Measurements from ENCODE around the gene ANKS1A. TPM values are rescaled to one million over a fixed set of nuclear protein-coding genes. Genes with fewer than 3 reads are reported as not detected.

ANKS1A gene
- total RNA-seq, 1 experiment from 2014 or later = 14.4 TPM

GRCh38 chr6:34876472-34876871 lies 12.6 kb upstream of the ANKS1A start:
- TF ChIP-seq SIN3A (IDR thresholded peaks at IDR 0.05; ENCODE audit: borderline replicate concordance, insufficient read depth, low read depth, low read length) (no peak), POLR2AphosphoS5 (IDR thresholded peaks at IDR 0.05; ENCODE audit: low read depth, low read length) (no peak), CTCF (IDR thresholded peaks at IDR 0.05) (no peak), REST (IDR thresholded peaks at IDR 0.05; ENCODE audit: insufficient read depth in 1 of 2, low read depth in 2 of 2, low read length in 1 of 2) (no peak)
- CTCF ChIA-PET = no interaction called here
- TSS peak; percentile 22 for BruUV-seq (replicated peaks)
- POLR2A ChIA-PET = interaction anchor here (0.5 kb wide), 1 partner anchor 716 kb away, joined by 5 read pairs; no protein-coding TSS in a partner anchor
- Histone ChIP-seq H3K9me3 (ENCODE audit: control insufficient read depth, insufficient read depth, low read depth, low read length) (no peaks in the 10 kb centered on the region), H3K4me3 (ENCODE audit: low read depth in 2 of 2, low read length in 2 of 2) (no peak overlapping the region), H3K27ac (ENCODE audit: low read length) (no peak overlapping the region), H3K4me1 (ENCODE audit: control insufficient read depth, insufficient read depth, low read length) (no peaks in the 10 kb centered on the region), H3K36me3 (ENCODE audit: control insufficient read depth, insufficient read depth, low read length) (peaks cover 25% of the 10 kb centered on the region; the same call in 1 of the 2 replicates), H3K27me3 (ENCODE audit: control insufficient read depth, insufficient read depth, low read length) (no peaks in the 10 kb centered on the region)
- intact Hi-C loops (cut with micrococcal nuclease; ENCODE audit: unreplicated experiment) = no loop called here
- DNase-seq (ENCODE audit: low read depth, low spot score) (no peak), ATAC-seq (no peak)
- in situ Hi-C loops (cut with HindIII; ENCODE audit: low pct_unique_long_range_greater_than_20kb, low sequenced_read_pairs) = no loop called here

- ATAC-seq (no peak), DNase-seq (ENCODE audit: low read depth, low spot score) (no peak)
- Histone ChIP-seq H3K27me3 (ENCODE audit: control insufficient read depth, insufficient read depth, low read length) (no peaks in the 10 kb centered on the region), H3K4me1 (ENCODE audit: control insufficient read depth, insufficient read depth, low read length) (no peaks in the 10 kb centered on the region), H3K4me3 (ENCODE audit: low read depth in 2 of 2, low read length in 2 of 2) (no peak overlapping the region), H3K36me3 (ENCODE audit: control insufficient read depth, insufficient read depth, low read length) (peaks cover 26% of the 10 kb centered on the region; the same call in 1 of the 2 replicates), H3K9me3 (ENCODE audit: control insufficient read depth, insufficient read depth, low read depth, low read length) (no peaks in the 10 kb centered on the region), H3K27ac (ENCODE audit: low read length) (no peak overlapping the region)
- in situ Hi-C loops (cut with HindIII; ENCODE audit: low pct_unique_long_range_greater_than_20kb, low sequenced_read_pairs) (no loop called here), intact Hi-C loops (cut with micrococcal nuclease; ENCODE audit: unreplicated experiment) (no loop called here)
- CTCF ChIA-PET = no interaction called here
- TF ChIP-seq SIN3A (IDR thresholded peaks at IDR 0.05; ENCODE audit: borderline replicate concordance, insufficient read depth, low read depth, low read length) (no peak), POLR2AphosphoS5 (IDR thresholded peaks at IDR 0.05; ENCODE audit: low read depth, low read length) (no peak), CTCF (IDR thresholded peaks at IDR 0.05) (no peak), TCF7L2 (IDR thresholded peaks at IDR 0.05; ENCODE audit: low read depth, low read length) (no peak), REST (IDR thresholded peaks at IDR 0.05; ENCODE audit: insufficient read depth in 1 of 2, low read depth in 2 of 2, low read length in 1 of 2) (no peak)
- BruUV-seq (replicated peaks) = no TSS peak
- POLR2A ChIA-PET = interaction anchor here (0.5 kb wide), 1 partner anchor 716 kb away, joined by 5 read pairs; no protein-coding TSS in a partner anchor
These were observed 11.8 kb upstream of the ANKS1A start for GRCh38 chr6:34877259-34877658.
